PC-3 (cell line): Measurements from ENCODE around the gene UNC5B. TPM values are rescaled to one million over a fixed set of nuclear protein-coding genes. Genes with fewer than 3 reads are reported as not detected.

Experiments
- ATAC-seq: fragments of 200-7000 bp; cut with Tn5 transposase; 2 replicates; pipeline ENCODE4 v1.9.1; 2020; ENCODE audit warnings: mild to moderate bottlenecking, moderate library complexity
- BruUV-seq: library from RNA; stranded (reverse); fragments of 400-500 nt; replicated peaks from 2 replicates; lab custom pipeline; 2021; lab: Mats Ljungman, UMichigan
- CTCF ChIA-PET: fragments of 300-600 bp; sonication (Branson Sonifier 250); formaldehyde crosslinking; loops from one replicate; lab custom pipeline; 2022; ENCODE audit warnings: antibody characterized with exemption; lab: Charles Lee
- POLR2A ChIA-PET: fragments of 300-600 bp; sonication (Branson Sonifier 250); formaldehyde crosslinking; loops from one replicate; lab custom pipeline; 2022; ENCODE audit warnings: antibody characterized with exemption; ENCODE audit not compliant: unreplicated experiment; lab: Charles Lee
- DNase-seq: peaks from one replicate; pipeline ENCODE4 v3.0.0-alpha.2; 2015
- H2AFZ ChIP-seq: fragments of 300-600 bp; sonication (generic); 2 replicates; pipeline ENCODE4 v1.6.0; 2016; ENCODE audit warnings: antibody characterized with exemption, low read length
- H3F3A ChIP-seq: fragments of 300-600 bp; sonication (generic); one replicate; pipeline ENCODE4 v1.6.0; 2017; ENCODE audit warnings: antibody characterized with exemption, low read length, control low read depth, mild to moderate bottlenecking; ENCODE audit not compliant: unreplicated experiment
- H3K27ac ChIP-seq: fragments of 300-600 bp; sonication (generic); 2 replicates; pipeline ENCODE4 v1.5.1; 2016; ENCODE audit warnings: mild to moderate bottlenecking, low read length
- H3K27me3 ChIP-seq: fragments of 300-600 bp; sonication (generic); 2 replicates; pipeline ENCODE4 v1.6.1; 2016; ENCODE audit warnings: low read length, mixed read lengths
- H3K36me3 ChIP-seq: fragments of 300-600 bp; sonication (generic); 2 replicates; pipeline ENCODE4 v1.6.1; 2016; ENCODE audit warnings: low read depth, mixed run types, low read length, mixed read lengths
- H3K4me1 ChIP-seq: fragments of 300-600 bp; sonication (generic); 2 replicates; pipeline ENCODE4 v1.5.1; 2016; ENCODE audit warnings: low read length; ENCODE audit not compliant: insufficient read depth
- H3K4me2 ChIP-seq: fragments of 300-600 bp; sonication (generic); 2 replicates; pipeline ENCODE4 v1.6.0; 2016; ENCODE audit warnings: low read length
- H3K4me3 ChIP-seq: fragments of 300-600 bp; sonication (generic); 2 replicates; pipeline ENCODE4 v1.5.1; 2016; ENCODE audit warnings: mild to moderate bottlenecking, low read length, mixed read lengths
- H3K79me2 ChIP-seq: fragments of 300-600 bp; sonication (generic); 2 replicates; pipeline ENCODE4 v1.6.1; 2017; ENCODE audit warnings: low read length, mixed read lengths
- H3K9ac ChIP-seq: fragments of 300-600 bp; sonication (generic); 2 replicates; pipeline ENCODE4 v1.6.0; 2016; ENCODE audit warnings: mild to moderate bottlenecking, low read length
- H3K9me2 ChIP-seq: fragments of 300-600 bp; sonication (generic); replicated peaks from 2 replicates; pipeline ENCODE4 v1.6.1; 2016; ENCODE audit warnings: mixed run types, low read length, mixed read lengths
- H3K9me3 ChIP-seq: fragments of 300-600 bp; sonication (generic); 2 replicates; pipeline ENCODE4 v1.6.1; 2016; ENCODE audit warnings: low read length, mixed read lengths
- H4K20me1 ChIP-seq: fragments of 300-600 bp; sonication (generic); 2 replicates; pipeline ENCODE4 v1.6.1; 2016; ENCODE audit warnings: low read length, mixed read lengths
- EZH2 ChIP-seq: fragments of 300-600 bp; sonication (generic); IDR thresholded peaks from one replicate; pipeline ENCODE4 v1.6.1; 2017; ENCODE audit warnings: antibody characterized with exemption, mild to moderate bottlenecking, low read length; ENCODE audit not compliant: unreplicated experiment
- EZH2phosphoT487 ChIP-seq: fragments of 300-600 bp; sonication (generic); IDR thresholded peaks from 2 replicates; pipeline ENCODE4 v1.6.1; 2018; ENCODE audit warnings: mild to moderate bottlenecking, antibody characterized with exemption, low read length, borderline replicate concordance
- intact Hi-C: fragments of 100-400 bp; cut with micrococcal nuclease; formaldehyde crosslinking; loops from 2 replicates; pipeline ENCODE4 v1.9.0; 2023
- total RNA-seq: library from RNA; depleted of rRNA; stranded (reverse); fragments of >200 nt; gene quantifications from 2 replicates; pipeline ENCODE4 v1.2.3, GENCODE V29; 2014
- TF ChIP-seq, protein P1 (sequence below): fragments of 300-600 bp; sonication (generic); conservative IDR thresholded peaks from 2 replicates; pipeline ENCODE4 v1.5.1; 2017; ENCODE audit warnings: antibody characterized with exemption, low read depth, mild to moderate bottlenecking, low read length

Gene UNC5B
- total RNA-seq, 1 experiment from 2014 or later: 0.26 TPM

DNA sequence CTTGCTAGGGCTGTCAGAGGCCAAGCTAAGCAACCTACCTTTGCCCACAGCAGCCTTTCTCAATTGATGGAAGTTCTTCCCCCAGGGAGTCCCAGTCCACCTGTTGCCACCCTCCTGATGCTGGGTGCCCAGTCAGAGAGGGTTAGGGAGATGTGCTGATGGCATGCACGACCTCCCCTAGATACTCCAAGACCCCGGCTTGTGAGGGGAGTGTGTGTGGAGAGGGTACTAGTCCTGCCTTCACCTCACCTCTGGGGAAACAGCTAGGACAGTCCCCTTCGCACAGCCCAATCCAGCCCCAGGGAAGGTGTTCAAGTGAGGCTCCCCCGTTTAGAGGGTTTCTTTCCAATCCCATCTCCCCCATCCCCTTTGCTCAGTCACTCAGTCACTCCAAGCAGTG is 1.3 kb upstream of the UNC5B start:
- Histone ChIP-seq H3K79me2 (no peaks in the 10 kb centered on the region), H2AFZ (no peak overlapping the region), H4K20me1 (no peaks in the 10 kb centered on the region), H3K9ac (no peak overlapping the region), H3K36me3 (no peaks in the 10 kb centered on the region), H3F3A (no peaks in the 10 kb centered on the region), H3K4me3 (no peak overlapping the region), H3K9me2 (no peaks in the 10 kb centered on the region), H3K27ac (no peak overlapping the region), H3K9me3 (no peaks in the 10 kb centered on the region), H3K4me2 (no peak overlapping the region), H3K27me3 (peaks cover 41% of the 10 kb centered on the region), H3K4me1 (peaks cover 9% of the 10 kb centered on the region; the same call in 1 of the 2 replicates)
- TF ChIP-seq, protein P1, sequence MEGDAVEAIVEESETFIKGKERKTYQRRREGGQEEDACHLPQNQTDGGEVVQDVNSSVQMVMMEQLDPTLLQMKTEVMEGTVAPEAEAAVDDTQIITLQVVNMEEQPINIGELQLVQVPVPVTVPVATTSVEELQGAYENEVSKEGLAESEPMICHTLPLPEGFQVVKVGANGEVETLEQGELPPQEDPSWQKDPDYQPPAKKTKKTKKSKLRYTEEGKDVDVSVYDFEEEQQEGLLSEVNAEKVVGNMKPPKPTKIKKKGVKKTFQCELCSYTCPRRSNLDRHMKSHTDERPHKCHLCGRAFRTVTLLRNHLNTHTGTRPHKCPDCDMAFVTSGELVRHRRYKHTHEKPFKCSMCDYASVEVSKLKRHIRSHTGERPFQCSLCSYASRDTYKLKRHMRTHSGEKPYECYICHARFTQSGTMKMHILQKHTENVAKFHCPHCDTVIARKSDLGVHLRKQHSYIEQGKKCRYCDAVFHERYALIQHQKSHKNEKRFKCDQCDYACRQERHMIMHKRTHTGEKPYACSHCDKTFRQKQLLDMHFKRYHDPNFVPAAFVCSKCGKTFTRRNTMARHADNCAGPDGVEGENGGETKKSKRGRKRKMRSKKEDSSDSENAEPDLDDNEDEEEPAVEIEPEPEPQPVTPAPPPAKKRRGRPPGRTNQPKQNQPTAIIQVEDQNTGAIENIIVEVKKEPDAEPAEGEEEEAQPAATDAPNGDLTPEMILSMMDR: no peak
- ChIA-PET CTCF (no interaction called here), POLR2A (no interaction called here)
- no peak for ATAC-seq
- no TSS peak for BruUV-seq
- DNase-seq: no peak
- intact Hi-C loops: no loop called here

DNA sequence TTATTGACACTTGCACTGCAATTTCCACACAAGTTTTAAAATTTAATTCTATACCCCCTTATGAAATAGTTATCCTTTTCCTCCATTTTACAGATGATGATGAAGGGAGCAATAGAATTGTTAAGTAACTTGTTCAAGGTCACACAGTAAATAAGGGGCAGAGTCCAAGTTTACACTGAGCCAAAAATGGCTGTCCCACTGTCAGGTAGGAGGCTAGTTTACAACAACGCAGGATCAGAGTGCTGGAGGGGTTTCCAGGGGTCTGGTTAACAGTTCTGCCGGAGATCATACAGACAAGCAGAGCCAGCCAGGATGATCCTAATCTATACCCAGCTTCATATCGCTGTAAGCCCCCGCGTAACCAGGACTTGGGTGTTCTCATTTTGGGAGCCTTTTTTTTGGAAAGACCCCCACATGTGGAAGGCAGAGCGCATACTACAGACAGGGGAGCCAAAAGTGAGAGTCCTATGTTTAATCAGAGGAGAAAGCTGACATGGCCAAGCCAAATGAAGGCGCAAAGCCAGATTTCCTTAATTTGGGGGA is 524 bp upstream of the UNC5B start:
- Histone ChIP-seq H2AFZ (no peak overlapping the region), H3K4me2 (peak overlapping the region; percentile 86), H3K27me3 (peaks cover 40% of the 10 kb centered on the region), H3F3A (no peaks in the 10 kb centered on the region), H3K9me2 (no peaks in the 10 kb centered on the region), H3K9me3 (no peaks in the 10 kb centered on the region), H3K27ac (no peak overlapping the region), H4K20me1 (no peaks in the 10 kb centered on the region), H3K36me3 (no peaks in the 10 kb centered on the region), H3K9ac (no peak overlapping the region), H3K4me1 (peaks cover 9% of the 10 kb centered on the region; the same call in 1 of the 2 replicates), H3K4me3 (peak overlapping the region; percentile 46; the same call in 1 of the 2 replicates), H3K79me2 (no peaks in the 10 kb centered on the region)
- BruUV-seq: no TSS peak
- intact Hi-C loops: no loop called here
- ChIA-PET POLR2A (no interaction called here), CTCF (no interaction called here)
- no peak for ATAC-seq
- TF ChIP-seq, protein P1: no peak
- TF ChIP-seq EZH2phosphoT487: no peak
- no peak for TF ChIP-seq EZH2
- DNase-seq: no peak

DNA sequence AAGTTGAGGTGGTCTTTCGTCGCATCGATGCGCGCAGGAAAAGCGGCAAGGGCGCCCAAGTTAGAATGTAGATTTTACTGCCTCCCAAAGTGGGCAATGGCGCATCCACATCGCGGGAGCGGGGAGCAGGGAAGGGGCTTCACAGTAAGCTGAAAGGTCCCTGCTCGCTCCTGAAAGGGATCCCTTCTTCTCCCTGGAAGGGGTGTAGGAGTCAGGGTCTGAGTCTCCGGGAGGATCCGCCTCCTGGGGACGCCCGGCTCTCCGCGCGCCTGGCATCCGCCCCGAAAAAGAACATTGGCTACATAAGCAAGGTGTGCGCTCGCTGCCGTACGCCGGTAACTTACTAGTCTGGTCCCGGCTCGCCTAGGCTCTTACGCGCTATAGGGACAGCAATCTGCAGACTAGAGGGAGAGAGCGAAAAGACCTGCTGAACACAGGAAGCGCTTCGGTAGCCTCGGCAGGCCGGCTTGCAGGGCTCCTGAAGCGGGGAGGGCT is 804 bp downstream of the UNC5B start:
- ChIA-PET POLR2A (no interaction called here), CTCF (no interaction called here)
- H3K27ac ChIP-seq: no peak overlapping the region
- H2AFZ ChIP-seq: peak overlapping the region; percentile 68
- H3K79me2 ChIP-seq: no peaks in the 10 kb centered on the region
- no peaks in the 10 kb centered on the region for H3K9me2 ChIP-seq
- peak; percentile 60 for DNase-seq
- H3K36me3 ChIP-seq: no peaks in the 10 kb centered on the region
- ATAC-seq: peak; percentile 27; the same call in 1 of the 2 replicates
- H3F3A ChIP-seq: no peaks in the 10 kb centered on the region
- peak overlapping the region; percentile 86 for H3K4me2 ChIP-seq
- H4K20me1 ChIP-seq: no peaks in the 10 kb centered on the region
- H3K9me3 ChIP-seq: no peaks in the 10 kb centered on the region
- peaks cover 13% of the 10 kb centered on the region; the same call in 1 of the 2 replicates for H3K4me1 ChIP-seq
- TF ChIP-seq EZH2 (no peak), EZH2phosphoT487 (no peak)
- TF ChIP-seq, protein P1: no peak
- no TSS peak for BruUV-seq
- H3K9ac ChIP-seq: no peak overlapping the region
- H3K27me3 ChIP-seq: peaks cover 40% of the 10 kb centered on the region
- H3K4me3 ChIP-seq: peak overlapping the region; percentile 66
- intact Hi-C loops: no loop called here
